Measurements from ENCODE around the gene MPST. TPM values are rescaled to one million over a fixed set of nuclear protein-coding genes. Genes with fewer than 3 reads are reported as not detected.

The MPST gene
- total RNA-seq, 1 experiment from 2014 or later, result 66.6 TPM

DNA sequence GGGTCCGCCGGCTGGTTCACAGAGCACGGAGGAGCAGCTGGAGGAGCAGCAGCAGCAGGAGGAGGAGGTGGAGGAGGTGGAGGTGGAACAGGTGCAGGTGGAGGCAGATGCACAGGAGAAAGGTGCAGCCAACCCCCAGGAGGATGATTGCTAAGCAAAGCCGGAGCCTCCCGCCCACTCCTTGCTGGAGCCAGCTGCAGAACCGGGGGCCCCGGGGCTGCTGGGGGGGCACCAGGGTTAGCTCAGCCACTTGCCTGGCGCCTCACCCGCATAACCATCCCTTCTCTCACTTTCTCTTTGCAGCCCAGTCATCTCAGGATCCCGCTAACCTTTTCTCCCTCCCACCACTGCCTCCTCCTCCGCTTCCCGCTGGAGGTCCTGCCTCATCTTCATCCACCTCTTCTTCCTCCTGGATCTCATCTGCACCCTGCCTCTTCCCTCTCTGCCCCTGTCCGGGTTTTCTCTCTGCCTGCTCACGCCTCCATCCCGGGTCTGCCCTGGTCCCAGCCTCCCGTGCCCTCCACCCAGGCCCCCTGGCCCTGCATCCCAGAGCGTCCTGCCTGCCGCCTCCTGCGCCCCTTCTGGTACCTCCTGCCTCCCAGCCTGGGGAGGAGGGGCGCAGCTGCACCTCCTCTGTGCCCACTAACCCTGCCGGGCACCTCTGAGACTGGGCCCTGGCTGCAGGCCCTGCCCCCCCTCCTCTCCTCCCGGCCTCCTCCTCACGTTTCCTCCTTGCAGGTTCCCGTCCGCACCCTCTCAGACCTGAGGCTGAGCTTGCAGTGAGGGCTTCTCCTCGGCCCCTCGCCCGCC, 41.5 kb downstream of the MPST start:
- TF ChIP-seq CTCF (conservative IDR thresholded peaks at IDR 0.05; ENCODE audit: low read depth, low read length), result no peak
- no peak for TF ChIP-seq EZH2 (IDR thresholded peaks at IDR 0.05; ENCODE audit: borderline replicate concordance, low read depth, low read length, poor library complexity, severe bottlenecking)
- DNase-seq (ENCODE audit: low spot score), result no peak
- intact Hi-C loops (cut with micrococcal nuclease; ENCODE audit: unreplicated experiment), result no loop called here
- POLR2A ChIA-PET (ENCODE audit: low non-redundant PET), result no interaction called here
- no peaks in the 10 kb centered on the region for H3K9me3 ChIP-seq (ENCODE audit: low read depth, low read length, poor library complexity, severe bottlenecking)
- peaks cover 5% of the 10 kb centered on the region for H3K36me3 ChIP-seq (ENCODE audit: insufficient read depth, low read length, poor library complexity, severe bottlenecking)
- BruUV-seq (replicated peaks), result no TSS peak
- CTCF ChIA-PET, result no interaction called here
- H3K4me3 ChIP-seq (ENCODE audit: low read depth, low read length, poor library complexity, severe bottlenecking), result no peak overlapping the region
- no peaks in the 10 kb centered on the region for H3K4me1 ChIP-seq (ENCODE audit: insufficient read depth, low read length, poor library complexity, severe bottlenecking)
- no peaks in the 10 kb centered on the region for H3K27me3 ChIP-seq (replicated peaks; ENCODE audit: insufficient read depth, low read depth, low read length, poor library complexity)
- H3K27ac ChIP-seq (ENCODE audit: low read depth, low read length, poor library complexity, severe bottlenecking), result no peak overlapping the region

DNA sequence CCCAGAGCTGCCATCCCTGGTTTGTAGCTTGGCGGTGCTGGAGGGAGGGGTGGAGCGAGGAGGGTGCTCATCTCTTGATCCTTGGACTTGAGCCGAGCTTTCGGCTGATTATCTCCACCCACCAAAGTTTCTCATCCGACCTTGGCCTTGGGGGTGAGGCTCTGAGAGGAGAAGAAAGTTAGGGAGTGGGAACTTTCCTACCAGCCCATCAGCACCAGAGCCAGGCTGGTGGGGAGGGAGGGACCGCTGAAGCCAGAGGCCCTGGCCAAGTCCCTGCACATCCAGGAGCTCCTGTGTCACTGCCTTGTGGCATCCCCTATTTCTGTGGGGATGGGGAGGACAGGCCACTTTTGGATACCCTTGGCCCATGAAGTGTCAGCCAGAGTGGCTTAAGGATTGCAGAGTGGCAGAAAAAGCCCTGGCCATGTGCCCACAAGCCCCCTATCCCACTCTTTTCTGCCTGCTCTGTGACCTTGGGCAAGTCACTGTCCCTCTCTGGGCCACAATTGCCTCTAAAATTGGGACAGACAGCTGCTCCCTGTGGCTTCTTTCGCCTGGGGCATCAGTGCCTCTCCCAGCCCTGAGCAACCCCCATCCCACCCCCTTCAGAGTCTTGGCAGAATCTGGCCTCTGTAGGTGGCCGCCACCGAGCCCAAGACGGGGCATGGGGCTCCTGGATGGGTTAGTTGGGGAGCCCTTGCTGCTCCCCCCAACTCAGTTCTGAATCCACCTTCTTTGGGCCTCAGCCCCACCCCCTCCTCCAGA, 42.3 kb downstream of the MPST start:
- no peak overlapping the region for H3K4me3 ChIP-seq (ENCODE audit: low read depth, low read length, poor library complexity, severe bottlenecking)
- intact Hi-C loops (cut with micrococcal nuclease; ENCODE audit: unreplicated experiment), result no loop called here
- no TSS peak for BruUV-seq (replicated peaks)
- ChIA-PET POLR2A (ENCODE audit: low non-redundant PET) (interaction anchor here (0.6 kb wide), 1 partner anchor 532 kb away, joined by 4 read pairs; no protein-coding TSS in a partner anchor), CTCF (interaction anchor here (0.7 kb wide), 1 partner anchor 107 kb away, joined by 8 read pairs; no protein-coding TSS in a partner anchor)
- H3K9me3 ChIP-seq (ENCODE audit: low read depth, low read length, poor library complexity, severe bottlenecking), result no peaks in the 10 kb centered on the region
- peaks cover 5% of the 10 kb centered on the region for H3K36me3 ChIP-seq (ENCODE audit: insufficient read depth, low read length, poor library complexity, severe bottlenecking)
- H3K27ac ChIP-seq (ENCODE audit: low read depth, low read length, poor library complexity, severe bottlenecking), result no peak overlapping the region
- no peaks in the 10 kb centered on the region for H3K4me1 ChIP-seq (ENCODE audit: insufficient read depth, low read length, poor library complexity, severe bottlenecking)
- no peak for TF ChIP-seq CTCF (conservative IDR thresholded peaks at IDR 0.05; ENCODE audit: low read depth, low read length)
- no peak for TF ChIP-seq EZH2 (IDR thresholded peaks at IDR 0.05; ENCODE audit: borderline replicate concordance, low read depth, low read length, poor library complexity, severe bottlenecking)
- no peaks in the 10 kb centered on the region for H3K27me3 ChIP-seq (replicated peaks; ENCODE audit: insufficient read depth, low read depth, low read length, poor library complexity)
- DNase-seq (ENCODE audit: low spot score), result no peak

GRCh38 chr22:37062376-37062675, 42.8 kb downstream of the MPST start:
- no peak for DNase-seq (ENCODE audit: low spot score)
- no peaks in the 10 kb centered on the region for H3K9me3 ChIP-seq (ENCODE audit: low read depth, low read length, poor library complexity, severe bottlenecking)
- H3K4me1 ChIP-seq (ENCODE audit: insufficient read depth, low read length, poor library complexity, severe bottlenecking), result no peaks in the 10 kb centered on the region
- intact Hi-C loops (cut with micrococcal nuclease; ENCODE audit: unreplicated experiment), result no loop called here
- POLR2A ChIA-PET (ENCODE audit: low non-redundant PET), result interaction anchor here (0.6 kb wide), 1 partner anchor 533 kb away, joined by 4 read pairs; no protein-coding TSS in a partner anchor
- H3K27me3 ChIP-seq (replicated peaks; ENCODE audit: insufficient read depth, low read depth, low read length, poor library complexity), result no peaks in the 10 kb centered on the region
- CTCF ChIA-PET, result interaction anchor here (0.7 kb wide), 1 partner anchor 106 kb away, joined by 8 read pairs; no protein-coding TSS in a partner anchor
- BruUV-seq (replicated peaks), result no TSS peak
- no peak overlapping the region for H3K4me3 ChIP-seq (ENCODE audit: low read depth, low read length, poor library complexity, severe bottlenecking)
- no peak overlapping the region for H3K27ac ChIP-seq (ENCODE audit: low read depth, low read length, poor library complexity, severe bottlenecking)
- H3K36me3 ChIP-seq (ENCODE audit: insufficient read depth, low read length, poor library complexity, severe bottlenecking), result peaks cover 5% of the 10 kb centered on the region
- TF ChIP-seq EZH2 (IDR thresholded peaks at IDR 0.05; ENCODE audit: borderline replicate concordance, low read depth, low read length, poor library complexity, severe bottlenecking), result no peak
- no peak for TF ChIP-seq CTCF (conservative IDR thresholded peaks at IDR 0.05; ENCODE audit: low read depth, low read length)

All from A673 (cell line).